Measurements from ENCODE around the gene GNB3.

GNB3 gene

DNA sequence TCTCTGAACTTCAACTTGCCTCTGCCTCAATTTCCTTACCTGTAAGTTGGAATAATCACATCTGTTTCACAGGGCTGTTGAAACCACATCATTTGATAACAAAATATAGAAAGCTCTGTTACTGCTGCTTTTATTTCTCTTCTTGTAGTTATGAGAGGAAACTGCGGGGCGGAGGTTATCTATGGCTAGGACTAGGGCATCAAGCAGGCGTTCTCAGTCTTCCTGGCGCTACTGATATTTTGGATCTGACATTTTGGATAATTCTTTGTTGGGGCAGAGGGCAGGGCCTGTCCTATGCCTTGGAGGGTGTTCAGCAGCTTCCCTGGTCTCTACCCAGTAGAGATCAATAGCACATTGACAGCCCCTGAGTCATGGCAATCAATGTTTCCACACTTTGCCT lies 8.6 kb upstream of the GNB3 start:
- no peak overlapping the region for H3K27ac ChIP-seq (replicated peaks)
- peaks cover 17% of the 10 kb centered on the region for H3K27me3 ChIP-seq (ENCODE audit: insufficient read depth, poor library complexity, severe bottlenecking)
- TF ChIP-seq GABPA (IDR thresholded peaks at IDR 0.05; ENCODE audit: low read depth), result no peak
- TF ChIP-seq POLR2AphosphoS5 (IDR thresholded peaks at IDR 0.05; ENCODE audit: low read depth), result no peak
- TF ChIP-seq, protein P1, sequence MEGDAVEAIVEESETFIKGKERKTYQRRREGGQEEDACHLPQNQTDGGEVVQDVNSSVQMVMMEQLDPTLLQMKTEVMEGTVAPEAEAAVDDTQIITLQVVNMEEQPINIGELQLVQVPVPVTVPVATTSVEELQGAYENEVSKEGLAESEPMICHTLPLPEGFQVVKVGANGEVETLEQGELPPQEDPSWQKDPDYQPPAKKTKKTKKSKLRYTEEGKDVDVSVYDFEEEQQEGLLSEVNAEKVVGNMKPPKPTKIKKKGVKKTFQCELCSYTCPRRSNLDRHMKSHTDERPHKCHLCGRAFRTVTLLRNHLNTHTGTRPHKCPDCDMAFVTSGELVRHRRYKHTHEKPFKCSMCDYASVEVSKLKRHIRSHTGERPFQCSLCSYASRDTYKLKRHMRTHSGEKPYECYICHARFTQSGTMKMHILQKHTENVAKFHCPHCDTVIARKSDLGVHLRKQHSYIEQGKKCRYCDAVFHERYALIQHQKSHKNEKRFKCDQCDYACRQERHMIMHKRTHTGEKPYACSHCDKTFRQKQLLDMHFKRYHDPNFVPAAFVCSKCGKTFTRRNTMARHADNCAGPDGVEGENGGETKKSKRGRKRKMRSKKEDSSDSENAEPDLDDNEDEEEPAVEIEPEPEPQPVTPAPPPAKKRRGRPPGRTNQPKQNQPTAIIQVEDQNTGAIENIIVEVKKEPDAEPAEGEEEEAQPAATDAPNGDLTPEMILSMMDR (IDR thresholded peaks at IDR 0.05; ENCODE audit: insufficient read depth, low read length), result no peak
- no peak for TF ChIP-seq SPI1 (IDR thresholded peaks at IDR 0.05; ENCODE audit: borderline replicate concordance, low read depth)
- no peak for TF ChIP-seq REST (IDR thresholded peaks at IDR 0.05; ENCODE audit: insufficient replicate concordance, low read depth)

GRCh38 chr12:6833189-6833890 lies 7.4 kb upstream of the GNB3 start:
- DNase-seq (ENCODE audit: low read depth in 1 of 2, low spot score in 1 of 2), result no peak
- Histone ChIP-seq H3K27ac (replicated peaks) (no peak overlapping the region), H3K27me3 (ENCODE audit: insufficient read depth, poor library complexity, severe bottlenecking) (peaks cover 12% of the 10 kb centered on the region), H3K4me3 (replicated peaks; ENCODE audit: insufficient read depth, low read length) (no peak overlapping the region)
- no peak for TF ChIP-seq SPI1 (IDR thresholded peaks at IDR 0.05; ENCODE audit: borderline replicate concordance, low read depth)
- TF ChIP-seq POLR2AphosphoS5 (IDR thresholded peaks at IDR 0.05; ENCODE audit: low read depth), result no peak
- TF ChIP-seq, protein P1 (IDR thresholded peaks at IDR 0.05; ENCODE audit: insufficient read depth, low read length), result no peak

More for the DNA sequence above, 8.6 kb upstream of the GNB3 start:
- DNase-seq (ENCODE audit: low read depth in 1 of 2, low spot score in 1 of 2), result no peak
- H3K4me3 ChIP-seq (replicated peaks; ENCODE audit: insufficient read depth, low read length), result no peak overlapping the region

DNA sequence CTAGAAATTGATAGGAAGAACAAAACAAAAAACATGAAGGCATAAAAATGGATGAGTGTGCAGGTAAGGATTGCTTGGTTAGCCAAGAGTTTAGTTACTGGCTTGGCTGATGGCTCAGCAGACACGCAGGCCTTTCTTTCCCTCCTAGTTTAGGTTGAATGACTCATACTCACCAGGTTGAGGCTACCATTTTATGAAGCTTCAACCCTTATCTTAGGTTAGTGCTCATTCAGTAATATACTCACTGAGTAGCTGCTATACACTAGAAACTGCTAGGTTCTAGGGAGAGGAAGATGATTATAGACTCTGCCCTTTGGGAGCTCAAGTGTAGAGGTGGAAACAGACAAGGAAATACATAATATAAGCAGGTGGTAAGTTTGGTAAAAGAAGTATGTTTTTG lies 6.5 kb upstream of the GNB3 start:
- Histone ChIP-seq H3K27me3 (ENCODE audit: insufficient read depth, poor library complexity, severe bottlenecking) (peaks cover 7% of the 10 kb centered on the region), H3K27ac (replicated peaks) (no peak overlapping the region), H3K4me3 (replicated peaks; ENCODE audit: insufficient read depth, low read length) (no peak overlapping the region)
- no peak for TF ChIP-seq GABPA (IDR thresholded peaks at IDR 0.05; ENCODE audit: low read depth)
- no peak for TF ChIP-seq REST (IDR thresholded peaks at IDR 0.05; ENCODE audit: insufficient replicate concordance, low read depth)
- TF ChIP-seq, protein P1 (IDR thresholded peaks at IDR 0.05; ENCODE audit: insufficient read depth, low read length), result no peak
- no peak for TF ChIP-seq SPI1 (IDR thresholded peaks at IDR 0.05; ENCODE audit: borderline replicate concordance, low read depth)
- DNase-seq (ENCODE audit: low read depth in 1 of 2, low spot score in 1 of 2), result no peak

GRCh38 chr12:6834873-6835272 lies 5.9 kb upstream of the GNB3 start:
- no peak overlapping the region for H3K27ac ChIP-seq (replicated peaks)
- DNase-seq (ENCODE audit: low read depth in 1 of 2, low spot score in 1 of 2), result no peak
- TF ChIP-seq SPI1 (IDR thresholded peaks at IDR 0.05; ENCODE audit: borderline replicate concordance, low read depth) (no peak), GABPA (IDR thresholded peaks at IDR 0.05; ENCODE audit: low read depth) (no peak), REST (IDR thresholded peaks at IDR 0.05; ENCODE audit: insufficient replicate concordance, low read depth) (no peak), POLR2AphosphoS5 (IDR thresholded peaks at IDR 0.05; ENCODE audit: low read depth) (no peak)
- TF ChIP-seq, protein P1 (IDR thresholded peaks at IDR 0.05; ENCODE audit: insufficient read depth, low read length), result no peak
- peaks cover under 1% of the 10 kb centered on the region for H3K27me3 ChIP-seq (ENCODE audit: insufficient read depth, poor library complexity, severe bottlenecking)
- H3K4me3 ChIP-seq (replicated peaks; ENCODE audit: insufficient read depth, low read length), result no peak overlapping the region
